ENCODE data around the gene PET100.

DNA sequence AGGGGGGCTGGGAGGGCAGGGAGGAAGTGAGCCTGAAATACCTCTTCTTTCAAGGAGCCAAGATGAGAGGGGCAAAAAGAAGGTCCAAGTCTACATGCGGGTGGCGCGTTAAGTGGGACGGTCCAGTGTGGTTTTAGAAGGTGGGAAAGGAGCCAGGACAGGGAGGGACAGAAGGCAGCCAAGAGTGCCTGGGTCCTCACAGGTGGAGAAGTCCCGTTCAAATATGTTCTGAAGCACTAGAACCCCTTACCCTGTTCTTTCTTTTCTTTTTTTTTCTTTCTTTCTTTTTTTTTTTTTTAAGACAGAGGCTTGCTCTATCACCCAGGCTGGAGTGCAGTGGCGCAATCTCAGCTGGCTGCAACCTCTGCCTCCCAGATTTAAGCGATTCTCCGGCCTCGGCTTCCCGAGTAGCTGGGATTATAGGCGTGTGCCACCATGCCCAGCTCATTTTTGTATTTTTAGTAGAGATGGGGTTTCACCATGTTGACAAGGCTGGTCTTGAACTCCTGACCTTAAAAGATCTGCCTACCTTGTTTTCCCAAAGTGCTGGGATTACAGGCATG lies 26.6 kb upstream of the PET100 start:
- TF ChIP-seq, protein P1, sequence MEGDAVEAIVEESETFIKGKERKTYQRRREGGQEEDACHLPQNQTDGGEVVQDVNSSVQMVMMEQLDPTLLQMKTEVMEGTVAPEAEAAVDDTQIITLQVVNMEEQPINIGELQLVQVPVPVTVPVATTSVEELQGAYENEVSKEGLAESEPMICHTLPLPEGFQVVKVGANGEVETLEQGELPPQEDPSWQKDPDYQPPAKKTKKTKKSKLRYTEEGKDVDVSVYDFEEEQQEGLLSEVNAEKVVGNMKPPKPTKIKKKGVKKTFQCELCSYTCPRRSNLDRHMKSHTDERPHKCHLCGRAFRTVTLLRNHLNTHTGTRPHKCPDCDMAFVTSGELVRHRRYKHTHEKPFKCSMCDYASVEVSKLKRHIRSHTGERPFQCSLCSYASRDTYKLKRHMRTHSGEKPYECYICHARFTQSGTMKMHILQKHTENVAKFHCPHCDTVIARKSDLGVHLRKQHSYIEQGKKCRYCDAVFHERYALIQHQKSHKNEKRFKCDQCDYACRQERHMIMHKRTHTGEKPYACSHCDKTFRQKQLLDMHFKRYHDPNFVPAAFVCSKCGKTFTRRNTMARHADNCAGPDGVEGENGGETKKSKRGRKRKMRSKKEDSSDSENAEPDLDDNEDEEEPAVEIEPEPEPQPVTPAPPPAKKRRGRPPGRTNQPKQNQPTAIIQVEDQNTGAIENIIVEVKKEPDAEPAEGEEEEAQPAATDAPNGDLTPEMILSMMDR (IDR thresholded peaks at IDR 0.05 in 8 of 11, conservative IDR thresholded peaks at IDR 0.05 in 3 of 11), result no peak
- TF ChIP-seq POLR2AphosphoS5 (IDR thresholded peaks at IDR 0.05), result no peak

Measured in spleen (tissue), 7 donors.